Heart right ventricle (tissue), 16 donors: ENCODE data around the gene SERPINA5. TPM values are rescaled to one million over a fixed set of nuclear protein-coding genes. Genes with fewer than 3 reads are reported as not detected.

Experiments
- ATAC-seq, 8 donors: fragments of 200-7000 bp; cut with Tn5 transposase; one replicate each; pipeline ENCODE4 v1.9.1; 2020; ENCODE audit warnings: mild to moderate bottlenecking in 8 of 8, moderate library complexity in 8 of 8, moderate number of reproducible peaks in 1 of 8
- DNase-seq, 2 donors: peaks; one replicate each; pipeline ENCODE4 v3.0.0-alpha.2; 2020
- H3K27ac ChIP-seq, 10 donors: fragments of 200-600 bp; sonication (generic) in 2 of 10; one replicate each; pipeline versions ENCODE4 v1.5.0 to v1.8.0; 2020 to 2022; ENCODE audit warnings: mild to moderate bottlenecking in 3 of 10
- H3K27me3 ChIP-seq, 7 donors: fragments of 200-600 bp; one replicate each; pipeline ENCODE4 v1.8.0; 2021 to 2022; ENCODE audit warnings: mild to moderate bottlenecking in 2 of 7
- H3K36me3 ChIP-seq, 9 donors: fragments of 200-600 bp; sonication (generic) in 1 of 9; one replicate each; pipeline versions ENCODE4 v1.5.0 to v1.8.0; 2020 to 2022; ENCODE audit warnings: mild to moderate bottlenecking in 2 of 9
- H3K4me1 ChIP-seq, 9 donors: fragments of 200-600 bp; sonication (generic) in 1 of 9; one replicate each; pipeline versions ENCODE4 v1.5.0 to v1.8.0; 2020 to 2022; ENCODE audit warnings: mild to moderate bottlenecking in 4 of 9
- H3K4me3 ChIP-seq, 10 donors: fragments of 200-600 bp; sonication (generic) in 2 of 10; one replicate each; pipeline versions ENCODE4 v1.5.0 to v1.8.0; 2020 to 2022; ENCODE audit warnings: mild to moderate bottlenecking in 7 of 10, moderate library complexity in 2 of 10
- H3K9me3 ChIP-seq, 11 donors: fragments of 200-600 bp in 10 of 11; sonication (generic) in 2 of 11; one replicate each; pipeline versions ENCODE4 v1.5.0 to v1.8.0; 2013 to 2022; ENCODE audit warnings: mild to moderate bottlenecking in 2 of 11, control low read depth in 1 of 11, moderate library complexity in 1 of 11
- WGBS, 2 donors: extraction: QIAGEN DNeasy Blood & Tissue Kit; methylation state at CpG; one replicate each; pipeline ENCODE4 v1.1.7; 2013; ENCODE audit warnings: inconsistent platforms in 1 of 2; 5-methylcytosine and 5-hydroxymethylcytosine counted together
- intact Hi-C, 10 donors: fragments of 100-400 bp; cut with DNase I; formaldehyde crosslinking; loops; one replicate each; pipeline versions ENCODE4 v1.11.1 to v1.14.2; 2022
- long read RNA-seq, 3 donors: library from polyadenylated mRNA; unstranded; transcript quantifications; one replicate each; pipeline ENCODE4 v2.0.0, GENCODE V29; 2020 to 2021
- polyA plus RNA-seq, 2 donors: library from polyadenylated mRNA; stranded (reverse); fragments of 200-250 nt; gene quantifications; one replicate each; pipeline ENCODE4 v1.2.3, GENCODE V29; 2013
- total RNA-seq, 10 donors: library from RNA; stranded (reverse); fragmentation: NEBNext Ultra II Directional in 3 of 10; extraction: Animal tissue kit (Norgen Biotek cat#: 25700) in 3 of 10; gene quantifications; one replicate each; pipeline versions ENCODE4 v1.2.1 to v1.2.4, GENCODE V29; 2021 to 2023
- TF ChIP-seq, protein P1 (sequence below), 9 donors: fragments of 200-600 bp; sonication (generic) in 2 of 9; IDR thresholded peaks; one replicate each; pipeline versions ENCODE4 v1.5.0 to v1.8.0; 2021 to 2022; ENCODE audit warnings: antibody characterized with exemption in 9 of 9, mild to moderate bottlenecking in 5 of 9, moderate library complexity in 1 of 9
- donor health status: Arrhythmogenic right ventricular cardiomyopathy.
- donor health status: ischemic (EF 13 %, LVEDD 7.1; RV severe dilation, severe dysfunction).
- donor health status: healthy with polysubstance abuse.
- donor health status: DM: no; HTN: yes; CAD: no.
- donor health status: DM: no; HTN: no; CAD: no.
- donor health status: ischemic (EF 25% LVEDD 6.9; RV normal size, moderate dysfunction).
- donor health status: ischemic (EF 25% LVEDD 5.7; RV mildly dilated, moderate dysfunction).
- donor health status: healthy.
- donor health status: DM: yes; HTN: yes; CAD: no.
- donor health status: Ischemic cardiomyopathy.
- donor health status: ischemic (EF 35%, LVEDD 5.7; RV mildly dilated, moderate dysfunction).
- donor health status: nonischemic (EF 11% LVEDD 7.7; RV severe dilation, severe dysfunction).
- donor health status: DM: yes; HTN: yes; CAD: no.
- donor health status: PGD.
- donor health status: ischemic (EF 29% LVEDD 5.4; RV normal size, mild dysfunction).
- donor health status: nonischemic (EF 23%, LVEDD 6.1; RV moderate dilation, normal function).

SERPINA5 gene, protein sequence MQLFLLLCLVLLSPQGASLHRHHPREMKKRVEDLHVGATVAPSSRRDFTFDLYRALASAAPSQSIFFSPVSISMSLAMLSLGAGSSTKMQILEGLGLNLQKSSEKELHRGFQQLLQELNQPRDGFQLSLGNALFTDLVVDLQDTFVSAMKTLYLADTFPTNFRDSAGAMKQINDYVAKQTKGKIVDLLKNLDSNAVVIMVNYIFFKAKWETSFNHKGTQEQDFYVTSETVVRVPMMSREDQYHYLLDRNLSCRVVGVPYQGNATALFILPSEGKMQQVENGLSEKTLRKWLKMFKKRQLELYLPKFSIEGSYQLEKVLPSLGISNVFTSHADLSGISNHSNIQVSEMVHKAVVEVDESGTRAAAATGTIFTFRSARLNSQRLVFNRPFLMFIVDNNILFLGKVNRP
- total RNA-seq: 1 to 10 TPM in 5 of 10 donors, under 1 TPM in 5; 0.28 to 3.9 (median 0.98) TPM
- 1 to 10 TPM; 2.0 to 4.9 TPM for polyA plus RNA-seq
- long read RNA-seq, donor 1, partial matches to known transcripts: 1 of 5 reads
- long read RNA-seq, donor 1, other reads (novel, unspliced or antisense): 0 of 5 reads
- long read RNA-seq, donor 2, partial matches to known transcripts: 1 of 3 reads
- long read RNA-seq, donor 2, other reads (novel, unspliced or antisense): 0 of 3 reads
- long read RNA-seq, donor 3, partial matches to known transcripts: 3 of 5 reads
- long read RNA-seq, donor 3, other reads (novel, unspliced or antisense): 1 of 5 reads

DNA sequence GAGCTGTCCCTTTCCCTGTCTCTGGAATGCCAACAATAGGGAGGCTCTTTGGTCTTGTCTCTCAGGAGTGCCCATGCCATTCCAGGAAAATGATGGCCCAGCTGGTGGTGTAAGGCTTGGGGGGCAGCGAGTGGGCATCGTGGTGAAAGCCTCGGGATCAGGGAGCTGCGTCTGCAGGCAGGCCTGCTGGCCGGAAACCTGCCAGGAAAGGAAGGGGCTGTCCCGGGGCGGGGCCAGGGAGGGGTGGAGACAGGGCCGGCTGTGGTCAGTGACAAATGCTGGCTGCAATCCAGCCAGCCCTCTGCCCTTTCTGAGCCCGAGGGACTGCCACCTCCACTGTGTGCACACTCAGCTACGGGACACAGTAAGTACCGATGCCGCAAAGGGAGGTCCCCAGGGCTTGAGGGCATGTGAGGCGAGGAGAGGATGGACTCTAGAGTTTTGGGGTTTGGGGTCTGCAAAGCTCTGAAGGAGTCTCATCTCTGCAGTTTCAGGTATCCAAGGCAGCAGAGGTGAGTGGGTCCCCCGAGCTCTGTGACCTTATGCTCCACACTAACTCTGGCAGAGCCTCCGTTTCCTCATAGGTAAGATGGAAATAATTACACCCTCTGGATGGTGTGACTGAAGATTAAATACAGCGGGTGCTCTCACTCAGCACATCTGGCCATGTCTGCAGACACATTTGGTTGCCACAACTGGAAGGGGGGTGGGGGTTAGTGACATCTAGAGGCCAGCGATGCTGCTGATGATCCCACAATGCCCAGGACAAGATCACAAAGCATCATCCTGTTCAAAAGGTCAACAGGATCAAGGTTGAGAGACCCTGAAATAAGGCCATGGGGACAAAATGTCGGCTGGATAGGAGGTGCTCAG, at the start of gene SERPINA5:
SERPINA5 (plus strand) TSS at position 300 of the 873 bp plus-strand sequence. CDS start 5,937 bp downstream, outside the sequence.
- intact Hi-C loops: no loop called here
- Histone ChIP-seq H3K27me3 (peaks cover 0 to 7% (median 0%) of the 10 kb centered on the region in 7 donors), H3K9me3 (no peaks in the 10 kb centered on the region), H3K27ac (peak within 1 kb of the TSS in 1 of 10 donors; percentile 10), H3K36me3 (no peaks in the 10 kb centered on the region), H3K4me3 (peak within 1 kb of the TSS in 1 of 10 donors; percentile 7), H3K4me1 (peaks cover 0 to 16% (median 6%) of the 10 kb centered on the region in 9 donors)
- ATAC-seq (peak in 6 of 8 donors; percentile 25 to 65 (median 48)), DNase-seq (peak; percentile 32 to 67)
- 36 to 39% methylated on average over 18 of the region's 18 CpGs for WGBS, 2 donors
- TF ChIP-seq, protein P1, sequence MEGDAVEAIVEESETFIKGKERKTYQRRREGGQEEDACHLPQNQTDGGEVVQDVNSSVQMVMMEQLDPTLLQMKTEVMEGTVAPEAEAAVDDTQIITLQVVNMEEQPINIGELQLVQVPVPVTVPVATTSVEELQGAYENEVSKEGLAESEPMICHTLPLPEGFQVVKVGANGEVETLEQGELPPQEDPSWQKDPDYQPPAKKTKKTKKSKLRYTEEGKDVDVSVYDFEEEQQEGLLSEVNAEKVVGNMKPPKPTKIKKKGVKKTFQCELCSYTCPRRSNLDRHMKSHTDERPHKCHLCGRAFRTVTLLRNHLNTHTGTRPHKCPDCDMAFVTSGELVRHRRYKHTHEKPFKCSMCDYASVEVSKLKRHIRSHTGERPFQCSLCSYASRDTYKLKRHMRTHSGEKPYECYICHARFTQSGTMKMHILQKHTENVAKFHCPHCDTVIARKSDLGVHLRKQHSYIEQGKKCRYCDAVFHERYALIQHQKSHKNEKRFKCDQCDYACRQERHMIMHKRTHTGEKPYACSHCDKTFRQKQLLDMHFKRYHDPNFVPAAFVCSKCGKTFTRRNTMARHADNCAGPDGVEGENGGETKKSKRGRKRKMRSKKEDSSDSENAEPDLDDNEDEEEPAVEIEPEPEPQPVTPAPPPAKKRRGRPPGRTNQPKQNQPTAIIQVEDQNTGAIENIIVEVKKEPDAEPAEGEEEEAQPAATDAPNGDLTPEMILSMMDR (IDR thresholded peaks at IDR 0.05): no peak

DNA sequence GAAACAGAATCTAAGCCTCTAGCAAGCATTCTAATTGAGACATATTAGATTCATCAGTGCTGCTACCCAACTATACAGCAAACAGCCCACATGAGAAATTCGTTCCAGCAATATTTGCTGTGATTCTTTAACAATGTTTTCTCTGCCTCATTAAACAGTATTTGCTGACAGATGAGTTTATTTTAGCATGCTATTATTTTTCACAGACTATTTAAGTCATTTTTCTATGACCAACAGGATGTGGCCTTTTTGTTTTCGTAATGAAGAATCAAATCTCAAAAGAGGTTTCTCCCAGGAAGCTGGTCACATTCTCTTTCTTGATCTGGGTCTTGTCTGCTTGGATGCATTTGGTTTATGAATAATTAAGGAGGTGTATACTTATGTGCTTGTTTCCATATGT, 48.8 kb upstream of the SERPINA5 start:
- peaks cover 0 to 57% (median 29%) of the 10 kb centered on the region in 7 donors for H3K27me3 ChIP-seq
- no peaks in the 10 kb centered on the region for H3K4me1 ChIP-seq
- H3K4me3 ChIP-seq: no peak overlapping the region
- DNase-seq (no peak), ATAC-seq (no peak)
- H3K9me3 ChIP-seq: peaks cover 0 to 13% (median 0%) of the 10 kb centered on the region in 11 donors
- no peaks in the 10 kb centered on the region for H3K36me3 ChIP-seq
- H3K27ac ChIP-seq: no peak overlapping the region
- 51 to 71% methylated on average over 2 of the region's 2 CpGs for WGBS, 2 donors
- intact Hi-C loops: no loop called here
- TF ChIP-seq, protein P1 (IDR thresholded peaks at IDR 0.05): no peak

DNA sequence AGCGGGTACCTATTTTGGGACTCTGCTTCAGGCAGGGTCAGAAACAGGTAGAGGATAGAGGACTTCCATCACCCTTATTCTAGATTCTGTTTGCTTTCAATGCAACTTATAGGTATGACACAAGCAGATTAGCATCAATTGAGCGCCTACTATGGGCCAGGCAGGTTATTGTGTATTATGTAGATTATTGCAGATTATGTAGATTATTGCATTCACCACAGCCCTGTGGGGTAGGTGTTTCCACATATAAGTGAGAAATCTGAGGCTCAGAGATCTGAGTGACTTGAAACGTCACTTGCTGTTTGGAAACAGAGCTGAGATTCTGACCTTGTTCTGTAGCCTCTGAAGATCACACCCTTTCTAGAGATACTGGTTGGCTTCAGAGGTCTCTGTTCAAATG, 45.7 kb upstream of the SERPINA5 start:
- no peak overlapping the region for H3K4me3 ChIP-seq
- TF ChIP-seq, protein P1 (IDR thresholded peaks at IDR 0.05): no peak
- H3K27me3 ChIP-seq: peaks cover 0 to 46% (median 32%) of the 10 kb centered on the region in 7 donors
- peaks cover 0 to 10% (median 4%) of the 10 kb centered on the region in 9 donors for H3K4me1 ChIP-seq
- H3K27ac ChIP-seq: no peak overlapping the region
- DNase-seq (no peak), ATAC-seq (no peak)
- H3K36me3 ChIP-seq: no peaks in the 10 kb centered on the region
- intact Hi-C loops: no loop called here
- peaks cover 0 to 13% (median 0%) of the 10 kb centered on the region in 11 donors for H3K9me3 ChIP-seq
- WGBS, 2 donors: 67 to 72% methylated on average over 3 of the region's 3 CpGs

DNA sequence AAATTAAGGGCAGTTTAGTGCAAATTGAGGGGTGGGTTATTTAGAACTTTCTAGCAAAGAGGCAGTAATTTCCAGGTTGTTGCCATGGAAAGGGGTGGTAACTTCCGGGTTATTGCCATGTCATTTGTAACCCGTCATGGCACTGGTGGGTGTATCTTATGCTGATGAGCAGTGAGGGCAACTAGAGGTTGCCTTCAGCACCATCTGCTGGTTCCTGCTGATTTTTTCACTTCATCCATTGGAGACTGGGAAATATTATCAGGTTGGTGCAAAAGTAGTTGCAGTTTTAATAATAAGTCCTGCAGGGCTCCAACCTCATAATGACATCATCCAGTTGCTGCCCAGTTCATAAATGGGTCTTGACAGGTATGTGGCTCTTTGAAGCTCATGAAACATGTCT, 44.4 kb upstream of the SERPINA5 start:
- peaks cover 0 to 5% (median 0%) of the 10 kb centered on the region in 11 donors for H3K9me3 ChIP-seq
- TF ChIP-seq, protein P1 (IDR thresholded peaks at IDR 0.05): no peak
- H3K27me3 ChIP-seq: peaks cover 0 to 40% (median 23%) of the 10 kb centered on the region in 7 donors
- intact Hi-C loops: no loop called here
- ATAC-seq (no peak), DNase-seq (no peak)
- peaks cover 0 to 11% (median 4%) of the 10 kb centered on the region in 9 donors for H3K4me1 ChIP-seq
- H3K27ac ChIP-seq: no peak overlapping the region
- no peaks in the 10 kb centered on the region for H3K36me3 ChIP-seq
- no peak overlapping the region for H3K4me3 ChIP-seq
- 54 to 59% methylated on average over 2 of the region's 2 CpGs for WGBS, 2 donors
